Liver (tissue), 3 donors: ENCODE results near the gene DYNLL2.
"Not testable (repeated sequence)": the region's sequence is repeated elsewhere in the genome, so short reads cannot be mapped to it uniquely, and the experiment has no call there.

Source experiments
- EGR1 ChIP-seq, 2 donors: IDR thresholded peaks; 2 replicates each; pipeline ENCODE4 v1.6.1; 2016 to 2018; ENCODE audit warnings: antibody characterized with exemption in 2 of 2, low read depth in 2 of 2
- MAX ChIP-seq: IDR thresholded peaks from 2 replicates; pipeline ENCODE4 v1.6.1; 2016; ENCODE audit warnings: antibody characterized with exemption
- RAD21 ChIP-seq, 2 donors: IDR thresholded peaks; 2 replicates each; pipeline ENCODE4 v1.6.1; 2016; ENCODE audit warnings: antibody characterized with exemption in 2 of 2, mild to moderate bottlenecking in 2 of 2
- TAF1 ChIP-seq: conservative IDR thresholded peaks from 2 replicates; pipeline ENCODE4 v1.6.1; 2016; ENCODE audit warnings: antibody characterized with exemption, mild to moderate bottlenecking
- YY1 ChIP-seq: IDR thresholded peaks from 2 replicates; pipeline ENCODE4 v1.6.1; 2016; ENCODE audit warnings: antibody characterized with exemption, mild to moderate bottlenecking
- TF ChIP-seq, protein P1 (sequence below): fragments of 150-350 bp; IDR thresholded peaks from 2 replicates; pipeline ENCODE4 v1.5.1; 2017; ENCODE audit warnings: improper control_type of control experiment, low read depth, low read length; ENCODE audit not compliant: missing input control
- TF ChIP-seq, protein P2 (sequence below): IDR thresholded peaks from 2 replicates; pipeline ENCODE4 v1.6.1; 2016; ENCODE audit warnings: antibody characterized with exemption, mild to moderate bottlenecking
- donor health status: healthy.
- donor health status: healthy.

GRCh38 chr17:58074406-58074805 lies 8.8 kb upstream of the DYNLL2 start:
- TF ChIP-seq, protein P1, sequence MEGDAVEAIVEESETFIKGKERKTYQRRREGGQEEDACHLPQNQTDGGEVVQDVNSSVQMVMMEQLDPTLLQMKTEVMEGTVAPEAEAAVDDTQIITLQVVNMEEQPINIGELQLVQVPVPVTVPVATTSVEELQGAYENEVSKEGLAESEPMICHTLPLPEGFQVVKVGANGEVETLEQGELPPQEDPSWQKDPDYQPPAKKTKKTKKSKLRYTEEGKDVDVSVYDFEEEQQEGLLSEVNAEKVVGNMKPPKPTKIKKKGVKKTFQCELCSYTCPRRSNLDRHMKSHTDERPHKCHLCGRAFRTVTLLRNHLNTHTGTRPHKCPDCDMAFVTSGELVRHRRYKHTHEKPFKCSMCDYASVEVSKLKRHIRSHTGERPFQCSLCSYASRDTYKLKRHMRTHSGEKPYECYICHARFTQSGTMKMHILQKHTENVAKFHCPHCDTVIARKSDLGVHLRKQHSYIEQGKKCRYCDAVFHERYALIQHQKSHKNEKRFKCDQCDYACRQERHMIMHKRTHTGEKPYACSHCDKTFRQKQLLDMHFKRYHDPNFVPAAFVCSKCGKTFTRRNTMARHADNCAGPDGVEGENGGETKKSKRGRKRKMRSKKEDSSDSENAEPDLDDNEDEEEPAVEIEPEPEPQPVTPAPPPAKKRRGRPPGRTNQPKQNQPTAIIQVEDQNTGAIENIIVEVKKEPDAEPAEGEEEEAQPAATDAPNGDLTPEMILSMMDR, result not testable (repeated sequence)
- TF ChIP-seq RAD21 (IDR thresholded peaks at IDR 0.05); YY1; TAF1; EGR1 (IDR thresholded peaks at IDR 0.05; ENCODE audit: low read depth in 2 of 2); MAX: not testable (repeated sequence)
- TF ChIP-seq, protein P2, sequence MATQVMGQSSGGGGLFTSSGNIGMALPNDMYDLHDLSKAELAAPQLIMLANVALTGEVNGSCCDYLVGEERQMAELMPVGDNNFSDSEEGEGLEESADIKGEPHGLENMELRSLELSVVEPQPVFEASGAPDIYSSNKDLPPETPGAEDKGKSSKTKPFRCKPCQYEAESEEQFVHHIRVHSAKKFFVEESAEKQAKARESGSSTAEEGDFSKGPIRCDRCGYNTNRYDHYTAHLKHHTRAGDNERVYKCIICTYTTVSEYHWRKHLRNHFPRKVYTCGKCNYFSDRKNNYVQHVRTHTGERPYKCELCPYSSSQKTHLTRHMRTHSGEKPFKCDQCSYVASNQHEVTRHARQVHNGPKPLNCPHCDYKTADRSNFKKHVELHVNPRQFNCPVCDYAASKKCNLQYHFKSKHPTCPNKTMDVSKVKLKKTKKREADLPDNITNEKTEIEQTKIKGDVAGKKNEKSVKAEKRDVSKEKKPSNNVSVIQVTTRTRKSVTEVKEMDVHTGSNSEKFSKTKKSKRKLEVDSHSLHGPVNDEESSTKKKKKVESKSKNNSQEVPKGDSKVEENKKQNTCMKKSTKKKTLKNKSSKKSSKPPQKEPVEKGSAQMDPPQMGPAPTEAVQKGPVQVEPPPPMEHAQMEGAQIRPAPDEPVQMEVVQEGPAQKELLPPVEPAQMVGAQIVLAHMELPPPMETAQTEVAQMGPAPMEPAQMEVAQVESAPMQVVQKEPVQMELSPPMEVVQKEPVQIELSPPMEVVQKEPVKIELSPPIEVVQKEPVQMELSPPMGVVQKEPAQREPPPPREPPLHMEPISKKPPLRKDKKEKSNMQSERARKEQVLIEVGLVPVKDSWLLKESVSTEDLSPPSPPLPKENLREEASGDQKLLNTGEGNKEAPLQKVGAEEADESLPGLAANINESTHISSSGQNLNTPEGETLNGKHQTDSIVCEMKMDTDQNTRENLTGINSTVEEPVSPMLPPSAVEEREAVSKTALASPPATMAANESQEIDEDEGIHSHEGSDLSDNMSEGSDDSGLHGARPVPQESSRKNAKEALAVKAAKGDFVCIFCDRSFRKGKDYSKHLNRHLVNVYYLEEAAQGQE, result not testable (repeated sequence)
